Measurements from ENCODE around the gene RBM47. TPM values are rescaled to one million over a fixed set of nuclear protein-coding genes. Genes with fewer than 3 reads are reported as not detected.
"Not testable (repeated sequence)": the region's sequence is repeated elsewhere in the genome, so short reads cannot be mapped to it uniquely, and the experiment has no call there.

The RBM47 gene
- total RNA-seq, 1 donor: 2.2 TPM

DNA sequence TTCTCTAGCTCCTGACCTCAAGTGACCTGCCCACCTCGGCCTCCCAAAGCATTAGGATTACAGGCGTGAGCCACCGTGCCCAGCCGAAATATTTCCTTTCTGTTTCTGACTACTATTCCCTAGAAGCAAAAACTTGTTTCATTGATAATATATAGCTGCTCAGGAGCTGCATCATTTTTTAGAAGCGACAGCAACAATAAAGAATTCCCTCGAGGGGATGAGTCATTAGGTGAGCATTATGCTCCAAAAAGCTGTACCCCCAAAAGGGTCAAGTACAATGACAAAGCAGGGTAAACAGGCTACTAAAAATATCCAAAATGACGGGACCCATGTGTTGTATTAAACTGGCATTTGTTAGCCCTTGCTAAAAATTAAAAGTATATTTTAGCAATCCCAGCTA, 67.0 kb downstream of the RBM47 start:
- Histone ChIP-seq H4K20me1 (ENCODE audit: insufficient read depth, low read length) (no peaks in the 10 kb centered on the region), H3K36me3 (ENCODE audit: insufficient read depth, low read length) (no peaks in the 10 kb centered on the region), H2AFZ (ENCODE audit: low read length) (no peak overlapping the region), H3K9me3 (ENCODE audit: low read depth, low read length) (no peaks in the 10 kb centered on the region), H3K79me2 (ENCODE audit: insufficient read depth, low read length) (no peaks in the 10 kb centered on the region), H3K4me3 (ENCODE audit: insufficient read depth, low read length) (no peak overlapping the region), H3K4me2 (ENCODE audit: insufficient read depth, low read length) (no peak overlapping the region), H3K27ac (ENCODE audit: low read depth, low read length) (no peak overlapping the region), H3K4me1 (ENCODE audit: insufficient read depth, low read length) (peaks cover 3% of the 10 kb centered on the region), H3K27me3 (ENCODE audit: insufficient read depth, low read length) (no peaks in the 10 kb centered on the region)
- no peak for DNase-seq (ENCODE audit: insufficient read length, low spot score, missing footprints)
- TF ChIP-seq, protein P1, sequence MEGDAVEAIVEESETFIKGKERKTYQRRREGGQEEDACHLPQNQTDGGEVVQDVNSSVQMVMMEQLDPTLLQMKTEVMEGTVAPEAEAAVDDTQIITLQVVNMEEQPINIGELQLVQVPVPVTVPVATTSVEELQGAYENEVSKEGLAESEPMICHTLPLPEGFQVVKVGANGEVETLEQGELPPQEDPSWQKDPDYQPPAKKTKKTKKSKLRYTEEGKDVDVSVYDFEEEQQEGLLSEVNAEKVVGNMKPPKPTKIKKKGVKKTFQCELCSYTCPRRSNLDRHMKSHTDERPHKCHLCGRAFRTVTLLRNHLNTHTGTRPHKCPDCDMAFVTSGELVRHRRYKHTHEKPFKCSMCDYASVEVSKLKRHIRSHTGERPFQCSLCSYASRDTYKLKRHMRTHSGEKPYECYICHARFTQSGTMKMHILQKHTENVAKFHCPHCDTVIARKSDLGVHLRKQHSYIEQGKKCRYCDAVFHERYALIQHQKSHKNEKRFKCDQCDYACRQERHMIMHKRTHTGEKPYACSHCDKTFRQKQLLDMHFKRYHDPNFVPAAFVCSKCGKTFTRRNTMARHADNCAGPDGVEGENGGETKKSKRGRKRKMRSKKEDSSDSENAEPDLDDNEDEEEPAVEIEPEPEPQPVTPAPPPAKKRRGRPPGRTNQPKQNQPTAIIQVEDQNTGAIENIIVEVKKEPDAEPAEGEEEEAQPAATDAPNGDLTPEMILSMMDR (IDR thresholded peaks at IDR 0.05; ENCODE audit: extremely low read depth, low read depth, low read length): no peak

DNA sequence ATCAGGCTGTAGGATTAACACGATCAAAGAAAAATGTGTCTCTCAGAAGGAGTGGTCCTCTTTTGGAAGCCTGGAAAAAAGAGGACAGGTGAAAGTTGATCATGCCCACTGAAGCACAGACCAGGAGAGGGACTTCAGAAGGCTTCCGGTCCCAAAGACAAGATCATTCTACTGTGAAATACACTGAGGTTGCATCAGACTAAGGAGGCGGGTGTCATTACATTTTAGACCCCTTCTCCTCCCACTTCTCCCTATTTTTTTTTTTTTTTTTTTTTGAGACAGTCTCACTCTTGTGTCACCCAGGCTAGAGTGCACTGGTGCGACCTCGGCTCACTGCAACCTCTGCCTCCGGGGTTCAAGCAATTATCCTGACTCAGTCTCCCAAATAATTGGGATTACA, 67.5 kb downstream of the RBM47 start:
- no peaks in the 10 kb centered on the region for H3K9me3 ChIP-seq (ENCODE audit: low read depth, low read length)
- H3K27me3 ChIP-seq (ENCODE audit: insufficient read depth, low read length): no peaks in the 10 kb centered on the region
- DNase-seq (ENCODE audit: insufficient read length, low spot score, missing footprints): no peak
- H3K4me1 ChIP-seq (ENCODE audit: insufficient read depth, low read length): peaks cover 3% of the 10 kb centered on the region
- no peaks in the 10 kb centered on the region for H4K20me1 ChIP-seq (ENCODE audit: insufficient read depth, low read length)
- TF ChIP-seq, protein P1 (IDR thresholded peaks at IDR 0.05; ENCODE audit: extremely low read depth, low read depth, low read length): no peak
- H2AFZ ChIP-seq (ENCODE audit: low read length): no peak overlapping the region
- no peaks in the 10 kb centered on the region for H3K79me2 ChIP-seq (ENCODE audit: insufficient read depth, low read length)
- H3K36me3 ChIP-seq (ENCODE audit: insufficient read depth, low read length): no peaks in the 10 kb centered on the region
- H3K4me3 ChIP-seq (ENCODE audit: insufficient read depth, low read length): no peak overlapping the region
- H3K27ac ChIP-seq (ENCODE audit: low read depth, low read length): no peak overlapping the region
- H3K4me2 ChIP-seq (ENCODE audit: insufficient read depth, low read length): no peak overlapping the region

DNA sequence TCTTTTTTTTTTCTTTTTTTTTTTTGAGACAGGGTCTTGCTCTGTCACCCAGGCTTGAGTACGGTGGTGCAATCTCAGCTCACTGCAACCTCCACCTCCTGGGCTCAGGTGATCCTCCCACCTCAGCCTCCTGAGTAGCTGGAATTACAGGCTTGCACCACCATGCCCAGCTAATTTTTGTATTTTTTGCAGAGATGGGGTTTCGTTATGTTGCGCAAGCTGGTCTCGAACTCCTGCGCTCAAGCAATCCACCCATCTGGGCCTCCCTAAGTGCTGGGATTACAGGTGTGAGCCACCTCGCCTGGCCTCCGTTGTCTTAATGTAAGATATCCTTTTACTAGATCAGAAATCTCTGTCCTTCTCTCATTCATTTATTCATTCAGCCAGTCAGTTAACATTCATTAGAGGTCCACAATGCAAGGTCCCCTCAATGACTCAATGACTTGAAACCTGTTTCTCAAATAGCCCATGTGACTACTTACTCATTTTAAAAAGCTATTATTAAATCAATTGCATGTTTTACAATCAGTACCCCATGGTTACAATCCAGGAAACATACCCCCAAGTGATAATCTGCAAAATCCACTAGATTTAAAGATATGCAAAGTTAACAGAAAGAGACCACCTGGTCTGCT, 68.0 kb downstream of the RBM47 start:
- H4K20me1 ChIP-seq (ENCODE audit: insufficient read depth, low read length); H3K27me3 ChIP-seq (ENCODE audit: insufficient read depth, low read length); H3K4me1 ChIP-seq (ENCODE audit: insufficient read depth, low read length); H2AFZ ChIP-seq (ENCODE audit: low read length); H3K36me3 ChIP-seq (ENCODE audit: insufficient read depth, low read length); H3K4me2 ChIP-seq (ENCODE audit: insufficient read depth, low read length); H3K27ac ChIP-seq (ENCODE audit: low read depth, low read length); H3K4me3 ChIP-seq (ENCODE audit: insufficient read depth, low read length); DNase-seq (ENCODE audit: insufficient read length, low spot score, missing footprints); H3K9me3 ChIP-seq (ENCODE audit: low read depth, low read length); H3K79me2 ChIP-seq (ENCODE audit: insufficient read depth, low read length): not testable (repeated sequence)

DNA sequence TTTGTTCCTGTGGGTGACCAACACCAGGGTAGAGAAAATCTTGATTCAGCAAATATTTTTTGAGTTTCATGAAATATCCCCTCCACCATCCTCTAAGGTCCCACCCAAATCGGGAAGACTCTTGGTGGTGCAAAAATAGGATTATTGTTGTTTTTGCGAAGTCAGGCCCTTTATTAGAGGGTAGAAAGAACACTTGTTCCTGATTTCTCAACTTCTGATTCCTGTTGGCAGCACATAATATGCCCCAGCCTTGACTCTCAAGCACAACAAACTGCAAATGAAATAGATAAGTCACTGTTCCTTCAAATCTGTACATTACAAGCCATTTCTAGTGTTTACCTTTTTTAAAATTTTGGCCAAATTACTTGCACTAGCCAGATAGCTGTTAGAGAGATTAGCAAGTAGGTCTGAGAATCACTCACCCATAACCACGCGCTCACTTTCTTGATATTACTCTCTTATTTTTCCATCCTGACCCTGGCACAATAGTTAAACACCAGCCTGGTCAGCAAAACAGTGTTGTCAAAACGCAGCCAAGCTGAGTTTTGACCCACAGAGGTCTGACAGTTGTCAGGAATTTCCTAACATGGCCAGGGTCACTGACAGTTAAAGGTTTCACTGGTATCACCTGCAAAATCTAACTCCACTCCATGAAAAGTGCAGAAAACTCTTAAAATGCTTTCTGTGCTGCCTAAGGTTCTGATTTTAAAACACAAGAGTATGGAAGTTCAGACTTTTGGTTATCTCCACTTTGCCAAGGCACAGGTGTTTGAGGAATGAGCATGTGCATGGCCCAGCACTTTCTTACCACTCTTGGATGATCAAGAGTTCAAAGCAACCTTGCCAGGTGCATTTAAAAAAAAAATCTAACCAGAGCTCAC, 69.8 kb downstream of the RBM47 start:
- Histone ChIP-seq H3K36me3 (ENCODE audit: insufficient read depth, low read length) (no peaks in the 10 kb centered on the region), H4K20me1 (ENCODE audit: insufficient read depth, low read length) (no peaks in the 10 kb centered on the region), H3K27me3 (ENCODE audit: insufficient read depth, low read length) (no peaks in the 10 kb centered on the region), H3K4me3 (ENCODE audit: insufficient read depth, low read length) (no peak overlapping the region), H3K4me2 (ENCODE audit: insufficient read depth, low read length) (no peak overlapping the region), H3K79me2 (ENCODE audit: insufficient read depth, low read length) (no peaks in the 10 kb centered on the region), H3K4me1 (ENCODE audit: insufficient read depth, low read length) (peaks cover 3% of the 10 kb centered on the region), H2AFZ (ENCODE audit: low read length) (no peak overlapping the region), H3K27ac (ENCODE audit: low read depth, low read length) (no peak overlapping the region), H3K9me3 (ENCODE audit: low read depth, low read length) (no peaks in the 10 kb centered on the region)
- TF ChIP-seq, protein P1 (IDR thresholded peaks at IDR 0.05; ENCODE audit: extremely low read depth, low read depth, low read length): no peak
- DNase-seq (ENCODE audit: insufficient read length, low spot score, missing footprints): no peak
